ENCODE measurements around the gene ASB15. TPM values are rescaled to one million over a fixed set of nuclear protein-coding genes. Genes with fewer than 3 reads are reported as not detected.

ASB15 gene
- total and polyA plus RNA-seq, 2 of the 8 experiments (the other 6 are each of a cell fraction or from before 2014, with no cell fraction given) = not detected

GRCh38 chr7:123581162-123581459, 20.5 kb upstream of the ASB15 start (continued):
- no peak for TF ChIP-seq FOSL1 (IDR thresholded peaks at IDR 0.05; ENCODE audit: insufficient read depth, low read depth, low read length)
- TF ChIP-seq JUND (IDR thresholded peaks at IDR 0.05; ENCODE audit: low read length) = no peak
